Omental fat pad (tissue), 4 donors: ENCODE measurements around the gene MME. TPM values are rescaled to one million over a fixed set of nuclear protein-coding genes. Genes with fewer than 3 reads are reported as not detected.

Experiments
- ATAC-seq: fragments of 150-250 bp; one replicate; pipeline ENCODE4 v1.9.1; 2016; ENCODE audit warnings: mild to moderate bottlenecking, moderate library complexity; ENCODE audit not compliant: low FRiP score
- DNase-seq: peaks from one replicate; pipeline ENCODE4 v3.0.0-alpha.2; 2019; ENCODE audit warnings: low spot score
- CTCF ChIP-seq, 3 donors: fragments of 450-650 bp; IDR thresholded peaks; one replicate each; pipeline ENCODE4 v1.5.1; 2016 to 2017; ENCODE audit warnings: antibody characterized with exemption in 3 of 3, mild to moderate bottlenecking in 3 of 3, moderate library complexity in 2 of 3
- total RNA-seq, 4 donors: library from RNA; depleted of rRNA; stranded (reverse); fragments of >200 nt; gene quantifications; one replicate each; pipeline ENCODE4 v1.1.0, GENCODE V29; 2016

The MME gene
- total RNA-seq, 4 donors from 2014 or later: 33.1 to 174 (median 108) TPM

DNA sequence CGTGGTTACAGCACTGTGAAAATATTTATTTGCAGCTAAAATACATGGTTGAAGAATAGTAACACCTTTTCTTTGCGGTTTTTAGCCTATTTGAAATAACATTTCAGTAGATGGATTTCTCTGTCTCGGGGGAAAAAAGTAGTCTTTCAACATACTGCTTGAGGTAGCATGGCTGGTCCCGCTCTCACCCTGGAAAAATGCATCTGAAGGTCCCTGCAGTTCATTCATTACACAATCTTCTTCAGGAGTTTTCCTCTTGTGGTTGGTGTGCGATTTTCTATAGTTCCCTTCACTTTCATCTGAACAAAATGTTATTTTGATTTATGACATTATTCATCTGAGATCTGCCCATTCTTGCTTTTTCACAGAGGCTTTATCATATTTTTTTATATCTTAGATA lies 137.5 kb downstream of the MME start:
- ATAC-seq: no peak
- DNase-seq: no peak
- no peak for TF ChIP-seq CTCF (IDR thresholded peaks at IDR 0.05)

DNA sequence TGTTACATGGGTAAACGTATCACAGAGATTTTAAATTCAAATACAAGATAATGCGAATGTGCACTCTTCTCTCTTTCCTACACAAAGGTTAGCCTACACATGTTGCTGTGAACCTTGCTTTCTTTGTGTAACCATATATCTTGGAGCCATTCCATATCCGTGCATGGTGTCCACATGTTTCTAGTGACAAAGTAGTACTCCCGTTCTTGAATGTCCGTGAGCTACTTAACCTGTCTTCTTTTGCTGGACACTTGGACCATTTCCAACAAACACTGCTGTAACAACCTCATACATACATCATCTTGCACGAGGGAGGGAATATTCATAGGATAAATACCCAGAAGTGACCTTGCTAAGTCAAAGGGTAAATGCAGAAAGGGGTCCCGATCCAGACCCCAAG lies 138.3 kb downstream of the MME start:
- no peak for DNase-seq
- no peak for ATAC-seq
- TF ChIP-seq CTCF (IDR thresholded peaks at IDR 0.05): no peak

GRCh38 chr3:155219106-155219505 lies 139.0 kb downstream of the MME start:
- ATAC-seq (no peak), DNase-seq (no peak)
- TF ChIP-seq CTCF (IDR thresholded peaks at IDR 0.05): no peak

- ATAC-seq: no peak
- DNase-seq: no peak
- TF ChIP-seq CTCF (IDR thresholded peaks at IDR 0.05): no peak
Observed at GRCh38 chr3:155225417-155225816, 145.3 kb downstream of the MME start.

DNA sequence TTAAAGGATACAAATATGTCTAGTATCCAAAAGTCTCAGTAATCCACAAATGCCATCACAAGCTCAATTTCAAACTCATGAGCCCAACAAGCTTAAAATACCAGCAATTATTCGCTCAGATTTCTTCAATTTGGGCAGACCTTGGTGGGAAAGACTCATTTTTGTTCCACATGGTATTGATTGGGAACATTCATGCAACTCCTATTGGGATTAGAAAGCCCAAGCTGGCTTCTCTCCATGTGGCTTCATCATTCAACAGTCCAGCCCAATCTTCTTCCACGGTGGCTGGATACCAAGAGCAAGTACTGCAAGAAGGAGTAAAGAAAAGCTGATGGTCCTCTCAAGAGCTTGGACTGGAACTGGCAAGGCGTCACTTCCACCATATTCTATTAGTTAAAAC lies 147.0 kb downstream of the MME start:
- DNase-seq: no peak
- no peak for ATAC-seq
- TF ChIP-seq CTCF (IDR thresholded peaks at IDR 0.05): no peak

GRCh38 chr3:155228676-155229075 lies 148.6 kb downstream of the MME start:
- TF ChIP-seq CTCF (IDR thresholded peaks at IDR 0.05): no peak
- DNase-seq (no peak), ATAC-seq (no peak)

DNA sequence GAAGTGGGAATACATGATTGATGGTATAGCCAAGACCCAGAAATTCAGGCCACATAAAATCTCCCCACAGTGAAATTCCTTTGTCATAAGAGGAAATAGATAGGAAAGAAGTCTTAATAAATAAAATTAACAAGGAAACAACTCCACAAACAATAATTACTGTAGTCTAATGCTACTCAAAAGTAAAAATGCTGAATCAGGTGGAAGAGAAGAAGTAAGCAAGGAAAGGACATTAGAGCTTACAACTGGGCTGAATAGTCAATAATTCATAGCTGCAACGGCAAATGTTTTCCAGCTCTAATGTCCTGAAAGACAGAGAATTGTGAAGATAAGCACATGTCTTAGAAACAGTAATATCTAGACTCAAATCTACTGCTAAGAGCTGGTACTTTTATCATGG lies 149.0 kb downstream of the MME start:
- ATAC-seq (no peak), DNase-seq (no peak)
- TF ChIP-seq CTCF (IDR thresholded peaks at IDR 0.05): no peak
